ENCODE measurements around the gene RANBP9.

DNA sequence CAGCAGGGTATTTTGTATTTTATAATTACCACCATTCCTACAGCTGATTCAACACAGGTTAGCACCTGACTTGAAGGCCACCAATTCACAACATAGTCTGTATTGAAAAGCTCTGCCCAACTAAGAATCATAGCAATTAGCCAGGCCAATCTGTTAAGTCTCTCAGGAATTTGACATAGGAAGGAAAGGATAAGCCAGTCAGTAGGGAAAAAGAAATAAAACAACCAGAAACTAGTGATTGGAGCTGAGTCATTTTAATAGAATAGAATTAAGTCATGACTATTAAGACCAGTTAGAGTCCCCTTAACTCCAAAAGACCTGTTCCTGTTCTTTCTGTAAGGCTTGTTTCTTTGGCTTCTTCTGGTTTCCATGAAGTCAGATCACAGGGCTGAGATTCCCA is 8.1 kb downstream of the RANBP9 start:
- no peak for TF ChIP-seq TOX (CRISPR knock-in tag; IDR thresholded peaks at IDR 0.05; ENCODE audit: borderline replicate concordance)
- TF ChIP-seq RARB (CRISPR knock-in tag; IDR thresholded peaks at IDR 0.05) = no peak

Data from SK-N-SH treated with all-trans-retinoic acid at 6 μM for 48 hours (cell line).